GM23248 (cell line): ENCODE measurements around the gene ANKRD63.

Experiments used
- EZH2 ChIP-seq: fragments of 200-600 bp; sonication (generic); IDR thresholded peaks from 2 replicates; pipeline ENCODE4 v1.6.1; 2018; ENCODE audit warnings: antibody characterized with exemption, mild to moderate bottlenecking; ENCODE audit not compliant: insufficient read depth, poor library complexity, severe bottlenecking
- EZH2phosphoT487 ChIP-seq: fragments of 200-600 bp; sonication (generic); IDR thresholded peaks from 2 replicates; pipeline ENCODE4 v1.6.1; 2018; ENCODE audit warnings: antibody characterized with exemption, moderate library complexity, mild to moderate bottlenecking, low read depth; ENCODE audit not compliant: insufficient read depth

- TF ChIP-seq EZH2phosphoT487 (no peak), EZH2 (no peak)
These were observed 49.4 kb upstream of the ANKRD63 start for GRCh38 chr15:40332113-40332781.
